H9 (cell line): ENCODE measurements around the gene SEMA6A. TPM values are rescaled to one million over a fixed set of nuclear protein-coding genes. Genes with fewer than 3 reads are reported as not detected.

Source experiments
- DNase-seq: peaks from one replicate; pipeline ENCODE4 v3.0.0-alpha.2; 2017
- H2AFZ ChIP-seq: one replicate; pipeline ENCODE4 v1.6.1; 2013; ENCODE audit warnings: mild to moderate bottlenecking, low read length, control low read depth, moderate library complexity
- H2AK5ac ChIP-seq: 2 replicates; pipeline ENCODE4 v1.6.1; 2013; ENCODE audit warnings: low read length, control low read depth, mixed read lengths; ENCODE audit not compliant: insufficient read length
- H2BK120ac ChIP-seq: one replicate; pipeline ENCODE4 v1.6.1; 2013; ENCODE audit warnings: low read depth, mild to moderate bottlenecking, low read length, control low read depth, inconsistent platforms; ENCODE audit not compliant: poor library complexity, severe bottlenecking
- H2BK12ac ChIP-seq: 2 replicates; pipeline ENCODE4 v1.6.1; 2013; ENCODE audit warnings: low read length, control low read depth, mixed read lengths, low read depth; ENCODE audit not compliant: insufficient read length
- H2BK15ac ChIP-seq: 2 replicates; pipeline ENCODE4 v1.6.1; 2013; ENCODE audit warnings: low read depth, low read length, control low read depth
- H2BK20ac ChIP-seq: one replicate; pipeline ENCODE4 v1.6.1; 2013; ENCODE audit warnings: low read depth, mild to moderate bottlenecking, low read length, control low read depth, inconsistent platforms; ENCODE audit not compliant: poor library complexity, severe bottlenecking
- H2BK5ac ChIP-seq: 2 replicates; pipeline ENCODE4 v1.6.1; 2013; ENCODE audit warnings: low read length, control low read depth, mixed read lengths; ENCODE audit not compliant: insufficient read length
- H3K14ac ChIP-seq: 2 replicates; pipeline ENCODE4 v1.6.1; 2013; ENCODE audit warnings: low read length, control low read depth; ENCODE audit not compliant: insufficient read depth
- H3K18ac ChIP-seq: 2 replicates; pipeline ENCODE4 v1.6.1; 2013; ENCODE audit warnings: low read depth, mild to moderate bottlenecking, mixed read lengths, low read length, control low read depth; ENCODE audit not compliant: insufficient read length
- H3K23ac ChIP-seq: 2 replicates; pipeline ENCODE4 v1.6.1; 2013; ENCODE audit warnings: low read length, control low read depth, mixed read lengths, low read depth; ENCODE audit not compliant: insufficient read length
- H3K23me2 ChIP-seq: 2 replicates; pipeline ENCODE4 v1.6.1; 2013; ENCODE audit warnings: low read depth, mild to moderate bottlenecking, mixed read lengths, low read length, control low read depth; ENCODE audit not compliant: insufficient read length, poor library complexity, severe bottlenecking
- H3K27ac ChIP-seq: 2 replicates; pipeline ENCODE4 v1.5.1; 2013; ENCODE audit warnings: low read length, control low read depth, mixed read lengths, low read depth; ENCODE audit not compliant: insufficient read length
- H3K27me3 ChIP-seq: 2 replicates; pipeline ENCODE4 v1.6.1; 2013; ENCODE audit warnings: low read length, control low read depth, inconsistent platforms; ENCODE audit not compliant: insufficient read depth
- H3K4ac ChIP-seq: 2 replicates; pipeline ENCODE4 v1.6.1; 2013; ENCODE audit warnings: low read depth, mild to moderate bottlenecking, control low read depth, inconsistent platforms, low read length, moderate library complexity
- H3K4me1 ChIP-seq: 2 replicates; pipeline ENCODE4 v1.6.1; 2013; ENCODE audit warnings: low read length, control low read depth, inconsistent platforms; ENCODE audit not compliant: insufficient read depth
- H3K4me2 ChIP-seq: 2 replicates; pipeline ENCODE4 v1.6.1; 2013; ENCODE audit warnings: low read length, control low read depth, mixed read lengths; ENCODE audit not compliant: insufficient read length, insufficient read depth
- H3K56ac ChIP-seq: 2 replicates; pipeline ENCODE4 v1.6.1; 2013; ENCODE audit warnings: low read depth, mild to moderate bottlenecking, mixed read lengths, low read length, control low read depth; ENCODE audit not compliant: insufficient read length
- H3K79me1 ChIP-seq: 2 replicates; pipeline ENCODE4 v1.6.1; 2013; ENCODE audit warnings: low read depth, mild to moderate bottlenecking, moderate library complexity, low read length, control low read depth, inconsistent platforms; ENCODE audit not compliant: insufficient read depth, poor library complexity, severe bottlenecking
- H3K79me2 ChIP-seq: 2 replicates; pipeline ENCODE4 v1.6.1; 2013; ENCODE audit warnings: low read length, control low read depth, inconsistent platforms; ENCODE audit not compliant: insufficient read depth
- H3K9ac ChIP-seq: 2 replicates; pipeline ENCODE4 v1.6.1; 2013; ENCODE audit warnings: low read length, control low read depth, mixed read lengths; ENCODE audit not compliant: insufficient read length; ENCODE audit errors: extremely low read depth
- H3K9me3 ChIP-seq: one replicate; pipeline ENCODE4 v1.6.1; 2013; ENCODE audit warnings: low read depth, low read length, inconsistent platforms; ENCODE audit not compliant: control insufficient read depth
- H3T11ph ChIP-seq: one replicate; pipeline ENCODE4 v1.6.1; 2013; ENCODE audit warnings: mild to moderate bottlenecking, low read length, control low read depth, inconsistent platforms
- H4K20me1 ChIP-seq: one replicate; pipeline ENCODE4 v1.6.1; 2013; ENCODE audit not compliant: control insufficient read depth, insufficient read length, insufficient read depth
- H4K5ac ChIP-seq: 2 replicates; pipeline ENCODE4 v1.6.1; 2013; ENCODE audit warnings: low read depth, mild to moderate bottlenecking, mixed read lengths, low read length, control low read depth; ENCODE audit not compliant: insufficient read length
- H4K8ac ChIP-seq: replicated peaks from 2 replicates; pipeline ENCODE4 v1.6.1; 2013; ENCODE audit warnings: low read length, control low read depth, mixed read lengths, low read depth; ENCODE audit not compliant: insufficient read length
- H4K91ac ChIP-seq: 2 replicates; pipeline ENCODE4 v1.6.1; 2013; ENCODE audit warnings: low read depth, mild to moderate bottlenecking, moderate library complexity, mixed read lengths, low read length, control low read depth; ENCODE audit not compliant: insufficient read length
- H3K27ac Mint-ChIP-seq, 3 experiments: 2 replicates in 2 of 3; 3 replicates in 1 of 3; pipeline ENCODE4 v1.8.0; 2020 to 2021; ENCODE audit warnings: mixed read lengths in 3 of 3, mild to moderate bottlenecking in 1 of 3, moderate library complexity in 1 of 3
- H3K27me3 Mint-ChIP-seq: 2 replicates; pipeline ENCODE4 v1.8.0; 2021; ENCODE audit warnings: low read depth, mild to moderate bottlenecking, moderate library complexity, mixed read lengths
- H3K36me3 Mint-ChIP-seq, 3 experiments: 2 replicates in 2 of 3; 3 replicates in 1 of 3; pipeline ENCODE4 v1.8.0; 2020 to 2021; ENCODE audit warnings: low read depth in 3 of 3, mixed read lengths in 3 of 3; ENCODE audit not compliant: insufficient read depth in 1 of 3
- H3K4me1 Mint-ChIP-seq, 2 experiments: 2 replicates each; pipeline ENCODE4 v1.8.0; 2020; ENCODE audit warnings: mixed read lengths in 2 of 2
- H3K4me3 Mint-ChIP-seq, 2 experiments: 2 replicates in 1 of 2; 3 replicates in 1 of 2; pipeline ENCODE4 v1.8.0; 2020 to 2021; ENCODE audit warnings: mild to moderate bottlenecking in 2 of 2, mixed read lengths in 2 of 2, moderate library complexity in 1 of 2
- H3K9me3 Mint-ChIP-seq, 2 experiments: 2 replicates in 1 of 2; 3 replicates in 1 of 2; pipeline ENCODE4 v1.8.0; 2020; ENCODE audit warnings: mild to moderate bottlenecking in 2 of 2, mixed read lengths in 2 of 2, moderate library complexity in 1 of 2
- CTCF ChIP-seq: fragments of 200-600 bp; sonication (generic); conservative IDR thresholded peaks from 3 replicates; pipeline ENCODE4 v1.8.0; 2021; ENCODE audit warnings: antibody characterized with exemption, mild to moderate bottlenecking
- WGBS: extraction: QIAGEN DNeasy Blood & Tissue Kit; methylation state at CpG from one replicate; pipeline ENCODE4 v1.1.7; 2013; ENCODE audit warnings: missing lambda C conversion rate, low lambda C conversion rate, mixed read lengths; ENCODE audit not compliant: insufficient read length; ENCODE audit errors: extremely low coverage; 5-methylcytosine and 5-hydroxymethylcytosine counted together
- total RNA-seq: library from RNA; stranded (reverse); gene quantifications from 2 replicates; pipeline ENCODE4 v1.2.1, GENCODE V29; 2021

The SEMA6A gene
- total RNA-seq, 1 experiment from 2014 or later: 354 TPM

- no peaks in the 10 kb centered on the region for H3K9me3 Mint-ChIP-seq
- no peak overlapping the region for H4K5ac ChIP-seq
- no peak overlapping the region; a peak in 1 of 7 replicates for H3K27ac Mint-ChIP-seq
- H3T11ph ChIP-seq: no peak overlapping the region
- H3K9me3 ChIP-seq: no peaks in the 10 kb centered on the region
- no peak overlapping the region for H3K4ac ChIP-seq
- H2BK5ac ChIP-seq: no peak overlapping the region
- no peak overlapping the region for H3K27ac ChIP-seq
- no peak overlapping the region for H3K4me2 ChIP-seq
- H3K4me1 ChIP-seq: peaks cover 12% of the 10 kb centered on the region
- H3K27me3 ChIP-seq: no peaks in the 10 kb centered on the region
- H2BK20ac ChIP-seq: no peak overlapping the region
- H3K27me3 Mint-ChIP-seq: no peaks in the 10 kb centered on the region
- WGBS: no CpG with 5 or more reads among the region's 1 CpG
- no peak for DNase-seq
- H3K4me1 Mint-ChIP-seq: peaks cover 59 to 81% of the 10 kb centered on the region in 2 experiments
- H2BK12ac ChIP-seq: no peak overlapping the region
- TF ChIP-seq CTCF: no peak
- no peak overlapping the region for H3K56ac ChIP-seq
- H4K20me1 ChIP-seq: no peaks in the 10 kb centered on the region
- peaks cover 2% of the 10 kb centered on the region for H3K79me1 ChIP-seq
- peaks cover 4 to 9% (median 8%) of the 10 kb centered on the region in 3 experiments; a peak in 5 of 7 replicates for H3K36me3 Mint-ChIP-seq
- no peak overlapping the region for H2AK5ac ChIP-seq
- no peaks in the 10 kb centered on the region for H3K23me2 ChIP-seq
- no peak overlapping the region for H2AFZ ChIP-seq
- no peak overlapping the region for H3K9ac ChIP-seq
- no peak overlapping the region for H2BK120ac ChIP-seq
- no peak overlapping the region for H3K23ac ChIP-seq
- no peak overlapping the region for H4K91ac ChIP-seq
- H3K14ac ChIP-seq: no peak overlapping the region
- no peak overlapping the region for H3K18ac ChIP-seq
- no peak overlapping the region for H2BK15ac ChIP-seq
- H3K4me3 Mint-ChIP-seq: no peak overlapping the region
- H4K8ac ChIP-seq: no peak overlapping the region
- peaks cover 97% of the 10 kb centered on the region for H3K79me2 ChIP-seq
Measured at GRCh38 chr5:116520771-116521170, 53.9 kb downstream of the SEMA6A start.
